Smooth muscle cell (in vitro differentiated cells): ENCODE measurements around the gene AFG1L. TPM values are rescaled to one million over a fixed set of nuclear protein-coding genes. Genes with fewer than 3 reads are reported as not detected.

ENCODE experiments used
- DNase-seq: peaks from one replicate; lab custom pipeline; 2025; ENCODE audit not compliant: unreplicated experiment; lab: John Stamatoyannopoulos, UW
- H2AFZ ChIP-seq: fragments of 200-600 bp; sonication (generic); 2 replicates; pipeline ENCODE4 v1.6.0; 2016; ENCODE audit warnings: antibody characterized with exemption, low read depth, mild to moderate bottlenecking
- H3F3A ChIP-seq: fragments of 200-600 bp; sonication (generic); 2 replicates; pipeline ENCODE4 v1.6.0; 2017; ENCODE audit warnings: antibody characterized with exemption, low read depth
- H3K27ac ChIP-seq: fragments of 200-600 bp; sonication (generic); 2 replicates; pipeline ENCODE4 v1.5.1; 2016; ENCODE audit warnings: low read depth, mild to moderate bottlenecking
- H3K27me3 ChIP-seq: fragments of 200-600 bp; sonication (generic); 2 replicates; pipeline ENCODE4 v1.6.1; 2016; ENCODE audit warnings: low read depth, mild to moderate bottlenecking
- H3K36me3 ChIP-seq: fragments of 200-600 bp; sonication (generic); 2 replicates; pipeline ENCODE4 v1.5.1; 2016; ENCODE audit warnings: low read depth
- H3K4me1 ChIP-seq: fragments of 200-600 bp; sonication (generic); 2 replicates; pipeline ENCODE4 v1.5.1; 2016; ENCODE audit warnings: low read depth
- H3K4me2 ChIP-seq: fragments of 200-600 bp; sonication (generic); 2 replicates; pipeline ENCODE4 v1.6.0; 2016; ENCODE audit warnings: mild to moderate bottlenecking
- H3K4me3 ChIP-seq: fragments of 200-600 bp; sonication (generic); 2 replicates; pipeline ENCODE4 v1.5.1; 2016; ENCODE audit warnings: mild to moderate bottlenecking
- H3K79me2 ChIP-seq: fragments of 200-600 bp; sonication (generic); 2 replicates; pipeline ENCODE4 v1.6.0; 2016; ENCODE audit warnings: low read depth, mild to moderate bottlenecking
- H3K9ac ChIP-seq: fragments of 200-600 bp; sonication (generic); 2 replicates; pipeline ENCODE4 v1.6.0; 2016; ENCODE audit warnings: low read depth
- H3K9me3 ChIP-seq: fragments of 200-600 bp; sonication (generic); replicated peaks from 2 replicates; pipeline ENCODE4 v1.5.1; 2016; ENCODE audit warnings: low read depth
- H4K20me1 ChIP-seq: fragments of 200-600 bp; sonication (generic); 2 replicates; pipeline ENCODE4 v1.6.0; 2016; ENCODE audit warnings: low read depth
- WGBS: methylation state at CpG from one replicate; pipeline ENCODE4 v1.1.7; 2016; ENCODE audit warnings: low lambda C conversion rate; 5-methylcytosine and 5-hydroxymethylcytosine counted together
- polyA plus RNA-seq: library from polyadenylated mRNA; unstranded; fragments of >200 nt; fragmentation: Nextera tagmentation; extraction: Ambion mirVana; gene quantifications from 2 replicates; pipeline ENCODE4 v1.2.1, GENCODE V29; 2016
- total RNA-seq: library from RNA; depleted of rRNA; stranded (reverse); fragments of >200 nt; gene quantifications from 2 replicates; pipeline ENCODE4 v1.2.3, GENCODE V29; 2014
- TF ChIP-seq, protein P1 (sequence below): fragments of 200-600 bp; sonication (generic); IDR thresholded peaks from 2 replicates; pipeline ENCODE4 v1.5.1; 2017; ENCODE audit warnings: borderline replicate concordance, mild to moderate bottlenecking, antibody characterized with exemption; ENCODE audit not compliant: insufficient read depth, poor library complexity, severe bottlenecking

The AFG1L gene
- total and polyA plus RNA-seq, 2 experiments from 2014 or later, result 4.0 to 5.7 TPM

DNA sequence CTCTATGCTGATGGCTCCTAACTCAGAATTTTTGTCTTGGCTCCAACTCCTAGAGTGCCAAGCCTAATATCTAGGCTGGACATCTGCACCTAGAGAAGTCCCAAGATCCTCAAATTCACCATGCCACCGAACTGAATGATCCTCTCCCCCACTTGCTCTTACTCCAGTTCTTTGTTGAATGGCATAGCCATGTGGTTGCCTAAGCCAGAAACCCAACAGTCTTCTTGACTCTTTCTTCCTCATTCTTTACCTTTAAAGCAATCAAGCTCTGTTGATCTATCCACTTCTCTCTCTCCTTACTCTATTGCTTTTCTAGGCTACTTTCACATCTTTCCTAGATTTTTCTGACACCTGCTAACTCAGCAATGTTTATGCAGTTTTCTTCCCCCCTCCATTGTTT is 139.4 kb downstream of the AFG1L start:
- no peak for DNase-seq

DNA sequence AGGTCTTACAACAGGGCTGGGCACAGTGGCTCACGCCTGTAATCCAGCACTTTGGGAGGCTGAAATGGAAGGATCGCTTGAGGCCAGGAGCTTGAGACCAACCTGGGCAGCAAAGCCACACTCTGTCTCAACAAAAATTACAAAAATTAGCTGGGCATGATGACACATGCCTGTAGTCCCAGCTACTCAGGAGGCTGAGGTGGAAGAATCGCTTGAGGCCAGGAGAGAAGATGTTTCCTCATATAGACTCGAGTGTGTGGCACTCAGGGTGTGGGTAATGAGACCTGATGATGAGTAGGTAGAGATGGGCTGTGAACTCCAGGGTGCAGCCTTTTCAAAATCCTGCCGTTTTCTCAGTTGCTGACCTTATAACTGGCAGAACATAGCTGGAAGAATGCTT is 140.5 kb downstream of the AFG1L start:
- Histone ChIP-seq H3K79me2 (no peaks in the 10 kb centered on the region), H3K4me2 (no peak overlapping the region), H3K4me1 (no peaks in the 10 kb centered on the region), H3K27ac (no peak overlapping the region), H3K9me3 (no peaks in the 10 kb centered on the region), H3K9ac (no peak overlapping the region), H3K27me3 (no peaks in the 10 kb centered on the region), H3K4me3 (no peak overlapping the region), H4K20me1 (no peaks in the 10 kb centered on the region), H2AFZ (no peak overlapping the region), H3K36me3 (no peaks in the 10 kb centered on the region), H3F3A (no peaks in the 10 kb centered on the region)
- 83% methylated on average over 5 of the region's 5 CpGs for WGBS
- no peak for DNase-seq
- TF ChIP-seq, protein P1, sequence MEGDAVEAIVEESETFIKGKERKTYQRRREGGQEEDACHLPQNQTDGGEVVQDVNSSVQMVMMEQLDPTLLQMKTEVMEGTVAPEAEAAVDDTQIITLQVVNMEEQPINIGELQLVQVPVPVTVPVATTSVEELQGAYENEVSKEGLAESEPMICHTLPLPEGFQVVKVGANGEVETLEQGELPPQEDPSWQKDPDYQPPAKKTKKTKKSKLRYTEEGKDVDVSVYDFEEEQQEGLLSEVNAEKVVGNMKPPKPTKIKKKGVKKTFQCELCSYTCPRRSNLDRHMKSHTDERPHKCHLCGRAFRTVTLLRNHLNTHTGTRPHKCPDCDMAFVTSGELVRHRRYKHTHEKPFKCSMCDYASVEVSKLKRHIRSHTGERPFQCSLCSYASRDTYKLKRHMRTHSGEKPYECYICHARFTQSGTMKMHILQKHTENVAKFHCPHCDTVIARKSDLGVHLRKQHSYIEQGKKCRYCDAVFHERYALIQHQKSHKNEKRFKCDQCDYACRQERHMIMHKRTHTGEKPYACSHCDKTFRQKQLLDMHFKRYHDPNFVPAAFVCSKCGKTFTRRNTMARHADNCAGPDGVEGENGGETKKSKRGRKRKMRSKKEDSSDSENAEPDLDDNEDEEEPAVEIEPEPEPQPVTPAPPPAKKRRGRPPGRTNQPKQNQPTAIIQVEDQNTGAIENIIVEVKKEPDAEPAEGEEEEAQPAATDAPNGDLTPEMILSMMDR, result no peak

More for the DNA sequence above, 139.4 kb downstream of the AFG1L start:
- Histone ChIP-seq H3F3A (no peaks in the 10 kb centered on the region), H3K27ac (no peak overlapping the region), H3K9ac (no peak overlapping the region), H4K20me1 (no peaks in the 10 kb centered on the region), H3K9me3 (no peaks in the 10 kb centered on the region), H3K4me3 (no peak overlapping the region), H3K4me2 (no peak overlapping the region), H3K4me1 (no peaks in the 10 kb centered on the region), H3K27me3 (no peaks in the 10 kb centered on the region), H2AFZ (no peak overlapping the region), H3K79me2 (no peaks in the 10 kb centered on the region), H3K36me3 (no peaks in the 10 kb centered on the region)
- 96% methylated on average over 1 of the region's 1 CpG for WGBS
- TF ChIP-seq, protein P1, result no peak

GRCh38 chr6:108436771-108437170 is 141.9 kb downstream of the AFG1L start:
- 100% methylated on average over 2 of the region's 2 CpGs for WGBS
- no peak overlapping the region for H3K4me2 ChIP-seq
- H3K79me2 ChIP-seq, result no peaks in the 10 kb centered on the region
- H3K9me3 ChIP-seq, result no peaks in the 10 kb centered on the region
- H3F3A ChIP-seq, result no peaks in the 10 kb centered on the region
- no peaks in the 10 kb centered on the region for H4K20me1 ChIP-seq
- TF ChIP-seq, protein P1, result no peak
- H3K27me3 ChIP-seq, result no peaks in the 10 kb centered on the region
- H3K9ac ChIP-seq, result no peak overlapping the region
- no peak overlapping the region for H3K27ac ChIP-seq
- H3K4me1 ChIP-seq, result no peaks in the 10 kb centered on the region
- H2AFZ ChIP-seq, result no peak overlapping the region
- H3K4me3 ChIP-seq, result no peak overlapping the region
- no peak for DNase-seq
- H3K36me3 ChIP-seq, result no peaks in the 10 kb centered on the region

GRCh38 chr6:108437821-108438220 is 143.0 kb downstream of the AFG1L start:
- no peaks in the 10 kb centered on the region for H3K27me3 ChIP-seq
- H2AFZ ChIP-seq, result no peak overlapping the region
- WGBS, result 95% methylated on average over 1 of the region's 1 CpG

More at GRCh38 chr6:108437821-108438220, 143.0 kb downstream of the AFG1L start:
- Histone ChIP-seq H3K4me3 (no peak overlapping the region), H3K4me2 (no peak overlapping the region), H4K20me1 (no peaks in the 10 kb centered on the region), H3K36me3 (no peaks in the 10 kb centered on the region), H3K79me2 (no peaks in the 10 kb centered on the region), H3F3A (no peaks in the 10 kb centered on the region), H3K9ac (no peak overlapping the region), H3K9me3 (no peaks in the 10 kb centered on the region), H3K27ac (no peak overlapping the region), H3K4me1 (no peaks in the 10 kb centered on the region)
- TF ChIP-seq, protein P1, result no peak
- DNase-seq, result no peak
